Sigmoid colon (tissue), 7 donors: ENCODE results near the gene FGF22. TPM values are rescaled to one million over a fixed set of nuclear protein-coding genes. Genes with fewer than 3 reads are reported as not detected.

ENCODE experiments used
- DNase-seq: peaks from one replicate; pipeline ENCODE4 v3.0.0-alpha.2; 2019
- H3K27ac ChIP-seq, 4 donors: fragments of 200-600 bp; sonication (generic); one replicate each; pipeline ENCODE4 v1.5.1; 2016 to 2019; ENCODE audit warnings: mild to moderate bottlenecking in 1 of 4
- H3K27me3 ChIP-seq, 3 donors: fragments of 200-600 bp; sonication (generic); one replicate each; pipeline ENCODE4 v1.5.1; 2019; ENCODE audit warnings: mild to moderate bottlenecking in 1 of 3
- H3K36me3 ChIP-seq, 4 donors: fragments of 200-600 bp; sonication (generic); one replicate each; pipeline ENCODE4 v1.5.1; 2016 to 2019
- H3K4me1 ChIP-seq, 4 donors: fragments of 200-600 bp; sonication (generic); one replicate each; pipeline ENCODE4 v1.5.1; 2017 to 2019
- H3K4me3 ChIP-seq, 4 donors: fragments of 200-600 bp; sonication (generic); one replicate each; pipeline ENCODE4 v1.5.1; 2017 to 2019; ENCODE audit warnings: mild to moderate bottlenecking in 2 of 4, moderate library complexity in 1 of 4
- H3K9me3 ChIP-seq, 4 donors: fragments of 200-600 bp in 3 of 4; sonication (generic) in 3 of 4; one replicate each; pipeline versions ENCODE4 v1.5.1 to v1.6.1; 2013 to 2019
- CTCF ChIP-seq, 4 experiments: fragments of 450-650 bp in 3 of 4; fragments of 200-600 bp in 1 of 4; IDR thresholded peaks; one replicate each; pipeline ENCODE4 v1.5.1; 2016 to 2019; ENCODE audit warnings: antibody characterized with exemption in 4 of 4, mild to moderate bottlenecking in 3 of 4, moderate library complexity in 2 of 4
- EP300 ChIP-seq, 4 donors: sonication (generic); formaldehyde crosslinking; IDR thresholded peaks; one replicate each; pipeline ENCODE4 v1.6.1; 2017; ENCODE audit warnings: antibody characterized with exemption in 4 of 4
- POLR2A ChIP-seq, 2 donors: fragments of 450-650 bp; IDR thresholded peaks; one replicate each; pipeline ENCODE4 v1.6.1; 2016; ENCODE audit warnings: antibody characterized with exemption in 2 of 2, mild to moderate bottlenecking in 2 of 2, moderate library complexity in 2 of 2
- POLR2AphosphoS5 ChIP-seq, 4 donors: sonication (generic); formaldehyde crosslinking; IDR thresholded peaks; one replicate each; pipeline ENCODE4 v1.6.1; 2017; ENCODE audit warnings: antibody characterized with exemption in 4 of 4
- WGBS, 2 donors: extraction: QIAGEN DNeasy Blood & Tissue Kit; methylation state at CpG; one replicate each; pipeline ENCODE4 v1.1.7; 2013; 5-methylcytosine and 5-hydroxymethylcytosine counted together
- intact Hi-C: fragments of 100-400 bp; cut with DNase I; formaldehyde crosslinking; loops from one replicate; pipeline ENCODE4 v1.15.1; 2023
- polyA plus RNA-seq, 3 donors: library from polyadenylated mRNA; stranded (reverse); fragments of 200-250 nt; gene quantifications; one replicate each; pipeline ENCODE4 v1.2.3, GENCODE V29; 2013
- total RNA-seq, 4 donors: library from RNA; depleted of rRNA; stranded (reverse); fragments of >200 nt; gene quantifications; one replicate each; pipeline ENCODE4 v1.1.0, GENCODE V29; 2016
- donor health status: healthy with polysubstance abuse.
- donor health status: Bipolar disorder and iron deficiency.
- donor health status: healthy.

Gene FGF22
- total and polyA plus RNA-seq, 7 donors, result 0.20 to 1.7 (median 0.99) TPM; not detected in 4

GRCh38 chr19:632579-633067, 7.1 kb upstream of the FGF22 start:
- no peak for TF ChIP-seq POLR2A (IDR thresholded peaks at IDR 0.05)
- Histone ChIP-seq H3K4me1 (peaks cover 0 to 30% (median 23%) of the 10 kb centered on the region in 4 donors), H3K27me3 (no peaks in the 10 kb centered on the region), H3K27ac (peak overlapping the region; percentile 70 to 76 (median 72)), H3K4me3 (peak overlapping the region; percentile 71 to 95 (median 86)), H3K9me3 (no peaks in the 10 kb centered on the region), H3K36me3 (peaks cover 0 to 21% (median 2%) of the 10 kb centered on the region in 4 donors)
- intact Hi-C loops, result loop anchor here (2.0 to 5.0 kb wide), 2 partner anchors 55 to 100 kb away; no protein-coding TSS in a partner anchor
- DNase-seq, result no peak
- 1 to 3% methylated on average over 35 of the region's 35 CpGs for WGBS, 2 donors

GRCh38 chr19:633068-633785, 6.5 kb upstream of the FGF22 start, which contains the start of gene POLRMT:
TSS of gene POLRMT (minus strand) at chr19:633537. CDS start at chr19:633512, 25 bp downstream.
- Histone ChIP-seq H3K4me1 (peaks cover 0 to 30% (median 23%) of the 10 kb centered on the region in 4 donors), H3K4me3 (peak within 1 kb of the TSS; percentile 71 to 95 (median 86)), H3K27me3 (no peaks in the 10 kb centered on the region), H3K9me3 (no peaks in the 10 kb centered on the region), H3K27ac (peak within 1 kb of the TSS; percentile 70 to 76 (median 72)), H3K36me3 (peaks cover 0 to 17% (median 2%) of the 10 kb centered on the region in 4 donors)
- TF ChIP-seq CTCF (IDR thresholded peaks at IDR 0.05) (peak in 1 of 4 experiments; percentile 19), EP300 (IDR thresholded peaks at IDR 0.05) (peak in 1 of 4 donors; percentile 12), POLR2A (IDR thresholded peaks at IDR 0.05) (no peak), POLR2AphosphoS5 (IDR thresholded peaks at IDR 0.05) (peak; percentile 58 to 76 (median 66))
- 0% methylated on average over 67 of the region's 67 CpGs for WGBS, 2 donors
- intact Hi-C loops, result loop anchor here (2.0 to 5.0 kb wide), 2 partner anchors 56 to 100 kb away; no protein-coding TSS in a partner anchor
- DNase-seq, result peak; percentile 99

- Histone ChIP-seq H3K27ac (peak overlapping the region; percentile 70 to 76 (median 72)), H3K4me1 (peaks cover 0 to 35% (median 28%) of the 10 kb centered on the region in 4 donors), H3K9me3 (no peaks in the 10 kb centered on the region), H3K4me3 (peak overlapping the region; percentile 71 to 95 (median 86)), H3K36me3 (peaks cover 0 to 10% (median 2%) of the 10 kb centered on the region in 4 donors), H3K27me3 (no peaks in the 10 kb centered on the region)
- intact Hi-C loops, result loop anchor here (2.0 to 5.0 kb wide), 2 partner anchors 57 to 101 kb away; no protein-coding TSS in a partner anchor
- no peak for DNase-seq
- TF ChIP-seq POLR2A (IDR thresholded peaks at IDR 0.05), result no peak
- no peak for TF ChIP-seq EP300 (IDR thresholded peaks at IDR 0.05)
- TF ChIP-seq POLR2AphosphoS5 (IDR thresholded peaks at IDR 0.05), result no peak
- no peak for TF ChIP-seq CTCF (IDR thresholded peaks at IDR 0.05)
- 17 to 24% methylated on average over 32 of the region's 32 CpGs for WGBS, 2 donors
Measured at GRCh38 chr19:633786-634639, 5.7 kb upstream of the FGF22 start.

GRCh38 chr19:634975-635652, 4.6 kb upstream of the FGF22 start:
- H3K4me1 ChIP-seq, result peaks cover 0 to 43% (median 36%) of the 10 kb centered on the region in 4 donors
- no peaks in the 10 kb centered on the region for H3K36me3 ChIP-seq
- H3K27ac ChIP-seq, result no peak overlapping the region
- no peak for DNase-seq
- intact Hi-C loops, result loop anchor here (5.0 kb wide), 1 partner anchor 58 kb away; no protein-coding TSS in a partner anchor
- H3K27me3 ChIP-seq, result no peaks in the 10 kb centered on the region
- WGBS, 2 donors, result 90 to 92% methylated on average over 16 of the region's 16 CpGs
- TF ChIP-seq POLR2A (IDR thresholded peaks at IDR 0.05) (no peak), EP300 (IDR thresholded peaks at IDR 0.05) (no peak)
- H3K9me3 ChIP-seq, result no peaks in the 10 kb centered on the region
- no peak overlapping the region for H3K4me3 ChIP-seq

- no peak for DNase-seq
- H3K4me3 ChIP-seq, result peak overlapping the region in 3 of 4 donors; percentile 42 to 48 (median 48)
Measured at GRCh38 chr19:638906-639252, 800 bp upstream of the FGF22 start.

More at GRCh38 chr19:638906-639252, 800 bp upstream of the FGF22 start:
- TF ChIP-seq POLR2AphosphoS5 (IDR thresholded peaks at IDR 0.05) (no peak), EP300 (IDR thresholded peaks at IDR 0.05) (no peak), POLR2A (IDR thresholded peaks at IDR 0.05) (no peak)
- no peaks in the 10 kb centered on the region for H3K36me3 ChIP-seq
- no peaks in the 10 kb centered on the region for H3K9me3 ChIP-seq
- H3K27me3 ChIP-seq, result no peaks in the 10 kb centered on the region
- intact Hi-C loops, result loop anchor here (2.0 kb wide), 1 partner anchor 24 kb away; the partner anchor contains the start of gene RNF126
- H3K27ac ChIP-seq, result peak overlapping the region in 1 of 4 donors; percentile 4
- 56 to 60% methylated on average over 17 of the region's 17 CpGs for WGBS, 2 donors
- H3K4me1 ChIP-seq, result peaks cover 0 to 28% (median 23%) of the 10 kb centered on the region in 4 donors
